Mucosa of descending colon (tissue), 3 donors: ENCODE results near the gene WASHC3. TPM values are rescaled to one million over a fixed set of nuclear protein-coding genes. Genes with fewer than 3 reads are reported as not detected.
A peak's percentile ranks its signal among the peaks of the same experiment; 100 is the strongest.

ENCODE experiments used
- ATAC-seq: fragments of 200-7000 bp; cut with Tn5 transposase; one replicate; pipeline ENCODE4 v1.9.1; 2020; ENCODE audit warnings: mild to moderate bottlenecking, moderate library complexity
- DNase-seq, 3 donors: peaks; one replicate each; pipeline ENCODE4 v3.0.0-alpha.2; 2020
- H3K36me3 ChIP-seq: fragments of 200-600 bp; one replicate; pipeline ENCODE4 v1.8.0; 2021; ENCODE audit warnings: low read depth, mild to moderate bottlenecking
- H3K4me1 ChIP-seq: fragments of 200-600 bp; one replicate; pipeline ENCODE4 v1.8.0; 2021; ENCODE audit warnings: low read depth, mild to moderate bottlenecking
- H3K4me3 ChIP-seq: fragments of 200-600 bp; one replicate; pipeline ENCODE4 v1.8.0; 2021; ENCODE audit warnings: mild to moderate bottlenecking
- H3K9me3 ChIP-seq: fragments of 200-600 bp; one replicate; pipeline ENCODE4 v1.8.0; 2021; ENCODE audit warnings: mild to moderate bottlenecking
- CTCF ChIP-seq: fragments of 200-600 bp; IDR thresholded peaks from one replicate; pipeline ENCODE4 v1.8.0; 2022; ENCODE audit warnings: antibody characterized with exemption, mild to moderate bottlenecking
- intact Hi-C, 2 donors: fragments of 100-400 bp; cut with DNase I in 1 of 2; cut with micrococcal nuclease in 1 of 2; formaldehyde crosslinking; loops; one replicate each; pipeline versions ENCODE4 v1.11.0 to v1.11.1; 2022; cut with DNase I, micrococcal nuclease
- total RNA-seq, 3 donors: library from RNA; stranded (reverse); fragmentation: NEBNext Ultra II Directional in 2 of 3; extraction: Animal tissue kit (Norgen Biotek cat#: 25700) in 2 of 3; gene quantifications; one replicate each; pipeline versions ENCODE4 v1.2.1 to v1.2.4, GENCODE V29; 2021 to 2023
- donor health status: DM: no; HTN: no; CAD: no; lungs with moderate emphysema.
- donor health status: DM: no; HTN: no; CAD: no.
- donor health status: DM: no; HTN: yes; CAD: no.

The WASHC3 gene
- total RNA-seq, 3 donors from 2014 or later = 31.1 to 39.1 (median 34.9) TPM

GRCh38 chr12:102067574-102068258 lies 5.9 kb upstream of the WASHC3 start:
- Histone ChIP-seq H3K4me1 (no peaks in the 10 kb centered on the region), H3K9me3 (no peaks in the 10 kb centered on the region), H3K4me3 (no peak overlapping the region), H3K36me3 (no peaks in the 10 kb centered on the region)
- intact Hi-C loops = no loop called here
- DNase-seq = no peak
- no peak for TF ChIP-seq CTCF
- no peak for ATAC-seq

GRCh38 chr12:102064476-102064875 lies 2.7 kb upstream of the WASHC3 start:
- peaks cover 5% of the 10 kb centered on the region for H3K4me1 ChIP-seq
- H3K4me3 ChIP-seq = no peak overlapping the region
- no peak for ATAC-seq
- no peaks in the 10 kb centered on the region for H3K9me3 ChIP-seq
- H3K36me3 ChIP-seq = no peaks in the 10 kb centered on the region
- no peak for DNase-seq
- intact Hi-C loops = no loop called here
- no peak for TF ChIP-seq CTCF

- Histone ChIP-seq H3K4me1 (peaks cover 5% of the 10 kb centered on the region), H3K9me3 (no peaks in the 10 kb centered on the region), H3K36me3 (no peaks in the 10 kb centered on the region), H3K4me3 (no peak overlapping the region)
- no peak for TF ChIP-seq CTCF
- intact Hi-C loops = no loop called here
- no peak for ATAC-seq
- no peak for DNase-seq
Measured at GRCh38 chr12:102063069-102063468, 1.3 kb upstream of the WASHC3 start.

GRCh38 chr12:102062419-102062806 lies 622 bp upstream of the WASHC3 start:
- peak in 1 of 3 donors; percentile 33 for DNase-seq
- H3K4me1 ChIP-seq = peaks cover 5% of the 10 kb centered on the region
- TF ChIP-seq CTCF = no peak
- H3K9me3 ChIP-seq = no peaks in the 10 kb centered on the region
- H3K36me3 ChIP-seq = no peaks in the 10 kb centered on the region
- H3K4me3 ChIP-seq = no peak overlapping the region
- intact Hi-C loops = no loop called here
- no peak for ATAC-seq

- H3K9me3 ChIP-seq = no peaks in the 10 kb centered on the region
- ATAC-seq (peak; percentile 35), DNase-seq (peak in 1 of 3 donors; percentile 12)
- H3K4me1 ChIP-seq = peaks cover 5% of the 10 kb centered on the region
- H3K4me3 ChIP-seq = peak overlapping the region; percentile 57
- no peaks in the 10 kb centered on the region for H3K36me3 ChIP-seq
- intact Hi-C loops = no loop called here
- no peak for TF ChIP-seq CTCF
Measured at GRCh38 chr12:102061096-102061559, 663 bp downstream of the WASHC3 start.
